WTC11 (cell line): ENCODE results near the gene STRA6.

Experiments used
- CREB1 ChIP-seq: sonication (generic); formaldehyde crosslinking; IDR thresholded peaks from 2 replicates; pipeline ENCODE4 v1.8.0; 2023; ENCODE audit warnings: mild to moderate bottlenecking, missing genetic modification reagents
- CREM ChIP-seq: sonication (generic); formaldehyde crosslinking; IDR thresholded peaks from 2 replicates; pipeline ENCODE4 v1.8.1; 2022; ENCODE audit warnings: mild to moderate bottlenecking, missing genetic modification reagents, moderate library complexity
- JUN ChIP-seq: sonication (generic); formaldehyde crosslinking; IDR thresholded peaks from 2 replicates; pipeline ENCODE4 v1.8.0; 2023; ENCODE audit warnings: mild to moderate bottlenecking, missing genetic modification reagents
- NFYB ChIP-seq: sonication (generic); formaldehyde crosslinking; conservative IDR thresholded peaks from 2 replicates; pipeline ENCODE4 v1.8.0; 2022; ENCODE audit warnings: low read depth, missing genetic modification reagents
- NR3C1 ChIP-seq: sonication (generic); formaldehyde crosslinking; conservative IDR thresholded peaks from 2 replicates; pipeline ENCODE4 v1.8.1; 2023; ENCODE audit warnings: low read depth, mild to moderate bottlenecking, missing genetic modification reagents
- RELA ChIP-seq: sonication (generic); formaldehyde crosslinking; IDR thresholded peaks from 2 replicates; pipeline ENCODE4 v1.8.1; 2022; ENCODE audit warnings: missing genetic modification reagents, mild to moderate bottlenecking, borderline replicate concordance
- TCF7 ChIP-seq: sonication (generic); formaldehyde crosslinking; IDR thresholded peaks from 2 replicates; pipeline ENCODE4 v1.8.0; 2022; ENCODE audit warnings: mild to moderate bottlenecking, low read depth, missing genetic modification reagents, moderate library complexity
- TEAD4 ChIP-seq: sonication (generic); formaldehyde crosslinking; IDR thresholded peaks from 2 replicates; pipeline ENCODE4 v1.8.0; 2022; ENCODE audit warnings: mild to moderate bottlenecking, missing genetic modification reagents
- ZNF423 ChIP-seq: fragments of 250-450 bp; sonication (Bioruptor Pico); IDR thresholded peaks from 2 replicates; pipeline ENCODE4 v2.1.2; 2022; ENCODE audit warnings: mild to moderate bottlenecking, moderate library complexity
- ZSCAN18 ChIP-seq: fragments of 250-450 bp; sonication (Bioruptor Pico); IDR thresholded peaks from 2 replicates; pipeline ENCODE4 v2.1.2; 2022; ENCODE audit warnings: mild to moderate bottlenecking, moderate library complexity
- TF ChIP-seq, protein P1 (sequence below): fragments of 200-600 bp; IDR thresholded peaks from 2 replicates; pipeline ENCODE4 v1.8.0; 2022; ENCODE audit warnings: antibody characterized with exemption

GRCh38 chr15:74136540-74136813 is 66.1 kb downstream of the STRA6 start:
- TF ChIP-seq, protein P1, sequence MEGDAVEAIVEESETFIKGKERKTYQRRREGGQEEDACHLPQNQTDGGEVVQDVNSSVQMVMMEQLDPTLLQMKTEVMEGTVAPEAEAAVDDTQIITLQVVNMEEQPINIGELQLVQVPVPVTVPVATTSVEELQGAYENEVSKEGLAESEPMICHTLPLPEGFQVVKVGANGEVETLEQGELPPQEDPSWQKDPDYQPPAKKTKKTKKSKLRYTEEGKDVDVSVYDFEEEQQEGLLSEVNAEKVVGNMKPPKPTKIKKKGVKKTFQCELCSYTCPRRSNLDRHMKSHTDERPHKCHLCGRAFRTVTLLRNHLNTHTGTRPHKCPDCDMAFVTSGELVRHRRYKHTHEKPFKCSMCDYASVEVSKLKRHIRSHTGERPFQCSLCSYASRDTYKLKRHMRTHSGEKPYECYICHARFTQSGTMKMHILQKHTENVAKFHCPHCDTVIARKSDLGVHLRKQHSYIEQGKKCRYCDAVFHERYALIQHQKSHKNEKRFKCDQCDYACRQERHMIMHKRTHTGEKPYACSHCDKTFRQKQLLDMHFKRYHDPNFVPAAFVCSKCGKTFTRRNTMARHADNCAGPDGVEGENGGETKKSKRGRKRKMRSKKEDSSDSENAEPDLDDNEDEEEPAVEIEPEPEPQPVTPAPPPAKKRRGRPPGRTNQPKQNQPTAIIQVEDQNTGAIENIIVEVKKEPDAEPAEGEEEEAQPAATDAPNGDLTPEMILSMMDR = no peak
- no peak for TF ChIP-seq CREB1 (CRISPR knock-in tag)
- TF ChIP-seq NFYB (CRISPR knock-in tag) = no peak
- TF ChIP-seq ZNF423 (CRISPR knock-in tag) = no peak
- no peak for TF ChIP-seq NR3C1 (CRISPR knock-in tag)
- TF ChIP-seq ZSCAN18 (CRISPR knock-in tag) = no peak
- no peak for TF ChIP-seq RELA (CRISPR knock-in tag)
- TF ChIP-seq JUN (CRISPR knock-in tag) = no peak
- TF ChIP-seq TCF7 (CRISPR knock-in tag) = no peak
- TF ChIP-seq TEAD4 (CRISPR knock-in tag) = no peak
- no peak for TF ChIP-seq CREM (CRISPR knock-in tag)
